HG03103 (cell line): ENCODE results near the gene VPS72.

Source experiments
- ATAC-seq: cut with Tn5 transposase; IDR thresholded peaks from one replicate; pipeline ENCODE4 v1.9.1; 2021; ENCODE audit warnings: low read depth; ENCODE audit not compliant: unreplicated experiment

VPS72 gene

GRCh38 chr1:151146072-151146411 lies 44.0 kb downstream of the VPS72 start:
- ATAC-seq: no peak

- no peak for ATAC-seq
These were observed 44.5 kb downstream of the VPS72 start for GRCh38 chr1:151145304-151146071.

- ATAC-seq: no peak
These were observed 45.3 kb downstream of the VPS72 start for GRCh38 chr1:151144474-151145303.

GRCh38 chr1:151143986-151144385 lies 46.0 kb downstream of the VPS72 start:
- ATAC-seq: no peak

GRCh38 chr1:151143057-151143435 lies 47.0 kb downstream of the VPS72 start:
- ATAC-seq: no peak

GRCh38 chr1:151142411-151143056 lies 47.5 kb downstream of the VPS72 start:
- ATAC-seq: no peak

- ATAC-seq: no peak
These were observed 52.2 kb downstream of the VPS72 start for GRCh38 chr1:151137789-151138188.

GRCh38 chr1:151135433-151136385 lies 54.3 kb downstream of the VPS72 start:
- no peak for ATAC-seq

GRCh38 chr1:151134991-151135390 lies 55.0 kb downstream of the VPS72 start:
- no peak for ATAC-seq

GRCh38 chr1:151134396-151134795 lies 55.6 kb downstream of the VPS72 start:
- no peak for ATAC-seq

- ATAC-seq: no peak
These were observed 56.8 kb downstream of the VPS72 start for GRCh38 chr1:151133018-151133806.

- ATAC-seq: no peak
These were observed 57.5 kb downstream of the VPS72 start for GRCh38 chr1:151132335-151133017.

GRCh38 chr1:151131701-151132334 lies 58.2 kb downstream of the VPS72 start:
- ATAC-seq: no peak

GRCh38 chr1:151130987-151131586 lies 58.9 kb downstream of the VPS72 start:
- ATAC-seq: peak; percentile 70

GRCh38 chr1:151128800-151129199 lies 61.2 kb downstream of the VPS72 start:
- no peak for ATAC-seq
